Measurements from ENCODE around the gene FAM114A1.
"Not testable (repeated sequence)": the region's sequence is repeated elsewhere in the genome, so short reads cannot be mapped to it uniquely, and the experiment has no call there.

The FAM114A1 gene

DNA sequence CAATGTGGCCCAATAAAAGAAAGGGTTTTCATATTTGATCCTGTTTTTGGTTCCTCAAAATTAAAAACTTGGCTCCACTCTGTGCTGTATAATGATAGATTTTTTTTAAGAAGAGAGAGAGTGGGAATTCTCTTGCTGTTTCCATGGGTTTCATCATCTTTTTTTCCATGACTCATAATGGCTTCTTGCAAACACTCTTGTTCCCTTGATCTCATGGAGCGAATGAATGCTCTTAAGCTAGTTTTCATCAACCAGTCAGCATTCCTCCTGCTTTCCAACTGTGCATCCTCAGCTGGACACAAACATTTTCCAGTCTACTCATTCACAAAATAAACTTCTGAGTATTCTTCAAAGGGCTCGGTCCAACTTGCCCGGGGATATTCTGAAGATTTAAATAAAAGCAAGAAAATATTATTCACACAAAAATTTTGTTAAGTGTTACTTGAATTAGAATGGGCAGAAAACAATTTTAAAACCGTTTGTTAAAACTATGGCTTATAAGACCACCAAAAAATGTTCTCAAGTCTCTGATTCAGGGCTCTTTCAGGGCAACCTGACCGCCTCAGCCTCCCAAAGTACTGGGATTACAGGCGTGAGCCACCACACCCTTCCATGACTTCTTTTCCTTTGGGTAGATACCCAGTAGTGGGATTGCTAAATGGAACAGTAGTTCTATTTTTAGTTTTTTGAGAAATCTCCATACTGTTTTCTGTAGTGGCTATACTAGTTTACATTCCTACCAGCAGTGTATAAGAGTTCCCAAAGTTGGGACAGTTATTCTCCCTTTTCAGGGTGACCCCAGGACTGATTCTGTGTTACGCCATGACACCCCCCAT is 99.9 kb downstream of the FAM114A1 start:
- DNase-seq (ENCODE audit: low spot score), result peak; percentile 75

DNA sequence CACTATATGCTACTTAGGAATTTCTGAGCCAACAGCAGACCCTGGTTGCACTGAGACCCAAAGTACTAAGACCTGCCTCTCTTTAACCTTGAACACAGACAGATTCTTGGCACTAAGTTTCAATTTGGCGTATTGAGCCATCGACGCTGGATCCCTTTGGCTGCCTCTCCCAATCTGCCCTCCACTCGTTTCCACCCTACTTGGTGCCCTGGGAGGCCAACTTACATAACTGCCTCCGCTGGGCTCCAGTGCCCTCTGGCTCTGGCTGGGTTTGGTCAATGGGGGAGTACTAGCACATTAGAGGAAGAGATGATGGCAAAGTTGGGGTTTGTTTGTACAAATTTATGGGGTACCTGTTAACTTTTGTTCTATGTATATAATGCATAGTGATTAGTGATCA is 101.1 kb downstream of the FAM114A1 start:
- DNase-seq (ENCODE audit: low spot score), result no peak

DNA sequence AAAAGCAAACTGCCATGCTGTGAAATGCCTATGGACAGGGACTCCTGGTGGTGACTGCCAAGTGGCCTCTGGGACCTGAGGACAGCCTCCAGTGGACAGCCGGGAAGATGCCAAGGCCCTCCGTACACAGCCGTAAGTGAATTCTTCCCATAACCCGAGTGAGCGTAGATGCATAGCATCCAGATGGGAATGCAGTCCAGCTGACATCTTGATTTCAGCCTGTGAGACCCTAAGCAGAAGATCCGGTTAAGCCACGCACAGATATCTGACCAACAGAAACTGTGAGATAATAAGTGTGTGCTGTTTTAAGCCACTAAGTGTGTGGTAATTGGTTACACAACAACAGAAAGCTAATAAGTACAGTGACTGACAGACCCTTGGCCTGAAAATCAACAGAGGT is 108.7 kb downstream of the FAM114A1 start:
- no peak for DNase-seq (ENCODE audit: low spot score)

DNA sequence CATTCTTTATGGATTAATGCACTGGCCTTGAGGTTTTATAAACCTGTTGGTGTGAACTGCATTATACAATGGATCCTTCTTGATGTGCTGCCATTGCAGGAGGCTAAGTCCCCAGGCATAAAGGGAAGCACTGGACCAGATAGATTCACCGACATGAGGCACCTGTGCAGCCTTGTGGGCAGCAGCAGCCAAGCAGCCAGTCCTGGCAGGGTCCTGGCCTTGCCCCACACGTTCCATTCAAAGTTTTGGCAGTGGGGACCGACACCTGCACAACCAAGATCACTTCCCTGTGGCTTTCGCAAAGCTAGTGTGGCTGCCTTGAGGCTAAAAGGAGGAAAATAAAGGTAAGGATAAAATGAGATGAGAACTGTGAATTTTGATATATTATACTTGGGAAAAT is 111.5 kb downstream of the FAM114A1 start:
- DNase-seq (ENCODE audit: low spot score), result no peak

DNA sequence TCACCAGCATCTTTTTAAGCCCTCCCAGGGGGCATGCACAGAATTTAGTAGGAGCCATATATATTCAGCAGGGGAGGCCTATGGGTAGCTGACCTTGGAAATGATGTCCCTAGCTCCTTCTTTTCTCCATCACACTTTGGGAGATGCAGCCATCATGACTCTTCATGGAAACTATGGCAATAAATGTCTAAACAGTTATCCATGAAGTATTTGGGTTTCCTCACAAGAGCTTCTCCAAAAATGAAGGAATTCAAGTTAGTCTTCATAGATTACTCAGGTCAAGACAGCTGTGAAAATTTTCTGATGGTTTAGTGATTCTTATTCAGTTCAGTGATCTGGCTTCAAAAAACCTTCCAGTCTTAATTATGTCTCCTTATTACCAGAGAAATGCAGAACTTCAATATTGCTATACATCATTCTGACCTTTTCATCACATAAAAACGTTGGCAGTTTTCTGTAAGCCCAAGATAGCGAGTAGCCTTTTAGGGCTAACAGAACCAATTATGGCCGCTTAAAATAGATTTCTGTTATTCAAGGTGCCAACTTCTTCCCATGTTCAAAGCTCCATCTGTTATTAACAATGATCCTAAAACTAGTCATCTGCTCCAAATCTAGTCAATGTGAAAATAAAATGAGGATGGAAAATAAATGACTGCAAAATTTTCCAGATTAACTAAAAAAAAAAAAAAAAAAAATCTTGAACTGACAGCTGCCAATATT is 112.1 kb downstream of the FAM114A1 start:
- peak; percentile 24 for DNase-seq (ENCODE audit: low spot score)

DNA sequence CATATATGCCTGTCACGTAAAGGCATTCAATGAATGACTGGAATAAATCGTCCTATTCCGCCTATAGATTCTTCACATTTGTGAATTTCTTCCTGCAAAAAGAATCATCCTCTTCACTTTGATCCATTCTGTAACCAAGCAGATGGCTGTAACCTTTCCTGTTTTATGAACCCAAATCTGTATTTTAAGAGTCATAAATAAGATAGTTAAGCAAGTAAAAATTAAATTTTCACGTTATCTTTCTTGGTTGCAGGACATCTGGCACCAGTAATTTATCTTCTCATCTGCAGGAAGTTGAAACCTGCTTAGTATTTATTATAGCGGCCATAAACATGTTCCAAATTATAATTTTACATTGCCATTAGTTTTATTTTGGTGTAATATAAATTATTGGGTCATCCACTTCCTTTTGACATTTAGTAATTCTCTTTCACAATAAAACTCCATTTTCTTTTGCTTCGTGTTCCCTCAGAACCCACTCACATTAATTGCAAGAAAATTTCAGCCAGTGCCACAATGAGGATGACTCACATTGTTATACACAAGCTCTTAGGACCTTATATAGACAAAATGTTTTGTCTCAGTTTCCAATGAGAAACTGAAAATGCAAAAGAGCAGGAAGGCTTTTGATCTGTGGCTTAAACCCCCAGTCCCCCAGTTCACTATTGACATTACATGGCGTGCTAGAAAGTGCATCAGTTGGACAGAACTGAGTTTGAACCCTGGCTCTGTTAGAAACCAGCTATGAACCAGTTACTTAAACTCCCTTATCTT is 113.5 kb downstream of the FAM114A1 start:
- peak; percentile 50 for DNase-seq (ENCODE audit: low spot score)

DNA sequence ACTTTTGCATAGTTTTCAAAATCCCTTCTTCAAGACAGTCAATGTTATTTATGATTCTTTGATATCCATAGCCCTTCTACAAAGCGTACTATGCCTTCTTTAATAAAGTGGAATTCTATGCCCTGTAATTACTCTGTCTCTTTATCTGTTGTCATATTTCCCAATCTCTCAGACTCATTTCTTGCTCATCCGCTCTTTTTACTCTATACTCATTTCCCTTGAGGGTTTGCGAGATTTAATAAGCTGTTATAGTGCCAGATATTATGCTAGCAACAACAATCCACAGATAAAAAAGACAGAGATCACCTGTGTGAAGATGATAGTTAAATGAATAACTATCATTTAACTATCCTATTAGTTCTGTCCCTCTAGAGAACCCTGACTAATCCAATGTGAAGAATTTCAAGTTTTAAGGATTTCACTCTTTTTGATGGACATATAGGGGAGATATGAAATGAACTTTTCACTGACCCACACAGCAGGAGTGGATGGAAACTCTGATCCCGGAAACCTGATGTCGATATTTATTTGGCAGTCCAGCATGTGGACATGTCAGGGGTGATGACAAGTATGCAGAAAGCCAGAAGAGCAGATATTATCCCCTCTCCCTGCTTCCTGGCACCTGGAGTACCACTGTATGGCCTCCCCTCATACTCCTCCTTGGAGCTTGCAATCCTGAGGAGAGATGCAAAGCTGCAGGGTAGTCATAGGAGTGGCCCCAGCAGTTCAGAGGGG is 114.9 kb downstream of the FAM114A1 start:
- DNase-seq (ENCODE audit: low spot score), result peak; percentile 19

DNA sequence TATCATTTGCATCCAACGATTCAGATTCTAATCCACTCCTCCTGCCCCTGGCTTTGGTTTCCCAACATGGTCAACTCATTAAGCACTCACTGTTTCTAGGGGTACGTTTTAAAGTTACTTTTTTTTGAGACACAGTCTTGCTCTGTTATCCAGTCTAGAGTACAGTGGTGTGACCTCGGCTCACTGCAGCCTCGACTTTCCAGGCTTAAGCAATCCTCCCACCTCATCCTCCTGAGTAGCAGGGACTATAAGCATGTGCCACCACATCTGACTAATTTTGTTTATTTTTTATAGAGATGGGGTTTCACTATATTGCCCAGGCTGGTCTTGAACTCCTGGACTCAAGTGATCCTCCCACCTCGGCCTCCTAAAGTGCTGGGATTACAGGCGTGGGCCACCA is 115.7 kb downstream of the FAM114A1 start:
- no peak for DNase-seq (ENCODE audit: low spot score)

DNA sequence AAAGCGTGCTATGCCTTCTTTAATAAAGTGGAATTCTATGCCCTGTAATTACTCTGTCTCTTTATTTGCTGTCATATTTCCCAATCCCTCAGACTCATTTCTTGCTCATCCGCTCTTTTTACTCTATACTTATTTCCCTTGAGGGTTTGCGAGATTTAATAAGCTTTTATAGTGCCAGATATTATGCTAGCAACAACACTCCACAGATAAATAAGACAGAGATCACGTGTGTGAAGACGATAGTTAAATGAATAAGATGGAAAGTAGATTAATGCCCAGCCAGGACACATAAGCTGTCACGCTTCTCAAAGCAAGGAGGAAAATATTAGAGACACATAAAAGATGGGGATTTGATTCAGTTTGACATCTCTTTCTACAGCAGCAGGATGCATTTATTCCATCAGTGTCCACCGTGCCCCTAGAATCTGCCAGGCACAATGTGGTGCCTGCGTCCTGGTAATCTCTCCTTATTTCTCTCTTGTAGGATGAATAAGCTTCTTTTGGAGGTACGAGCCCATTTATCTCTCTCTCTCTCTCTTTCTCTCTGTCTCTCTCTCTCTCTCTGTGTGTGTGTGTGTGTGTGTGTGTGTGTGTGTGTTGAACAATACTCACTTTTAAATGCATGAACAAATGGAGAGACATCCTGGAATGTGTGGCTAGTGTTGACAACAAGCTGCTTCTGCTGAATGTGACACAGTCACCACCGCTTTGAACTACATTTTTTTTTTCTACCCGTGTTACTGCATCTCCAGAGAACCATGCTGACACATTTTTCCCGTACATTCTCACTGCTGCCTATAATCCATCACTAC is 116.4 kb downstream of the FAM114A1 start:
- peak; percentile 9 for DNase-seq (ENCODE audit: low spot score)

DNA sequence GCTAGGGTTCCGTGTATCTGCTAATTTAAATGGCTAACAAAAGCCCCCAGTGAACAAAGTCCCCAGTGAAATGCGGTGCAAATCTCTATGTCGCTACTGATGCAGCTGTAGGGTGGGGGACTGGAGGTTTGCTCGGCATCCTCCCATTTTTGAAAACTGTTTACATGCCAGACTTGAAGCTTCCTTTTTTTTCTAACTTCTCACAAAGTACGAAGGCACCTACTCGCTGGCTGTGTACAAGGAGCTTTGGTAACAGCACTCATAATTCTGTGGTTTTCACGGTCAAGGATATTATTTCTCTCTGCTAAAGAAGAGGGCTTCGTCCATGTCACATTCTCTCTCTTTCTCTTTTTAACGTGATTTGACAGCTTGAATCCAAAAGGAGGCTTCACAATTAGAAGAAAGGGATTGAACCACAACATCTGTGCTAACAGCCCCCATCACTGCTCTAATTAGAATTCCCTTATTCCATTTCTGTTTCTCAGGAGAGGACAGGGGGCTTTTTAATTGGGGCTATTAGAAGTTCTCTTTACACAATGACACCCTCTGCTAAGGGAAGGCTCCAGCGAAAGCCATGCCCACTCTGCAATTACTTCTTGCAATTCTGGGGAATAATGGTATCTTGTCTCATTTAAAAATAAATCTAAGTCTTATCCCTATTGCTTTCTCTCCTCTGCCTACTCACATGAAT is 117.9 kb downstream of the FAM114A1 start:
- DNase-seq (ENCODE audit: low spot score), result no peak

DNA sequence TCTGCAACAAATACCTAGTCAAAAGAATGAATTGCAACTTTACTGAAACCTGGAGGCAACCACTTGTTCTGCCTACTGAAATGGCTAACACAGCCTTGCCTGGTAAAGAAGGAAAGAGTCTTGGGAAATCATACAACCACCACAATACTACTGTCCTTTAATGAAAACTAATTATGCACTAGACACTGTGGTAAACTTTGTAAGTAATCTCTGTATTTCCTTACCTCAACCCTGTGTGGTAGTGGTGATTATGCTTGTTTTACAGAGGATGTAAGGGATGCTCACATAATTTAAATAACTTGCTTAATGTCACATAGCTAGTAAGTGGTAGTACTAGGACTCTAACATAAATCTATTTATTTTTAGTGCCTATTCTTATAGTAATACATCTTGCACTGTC is 119.9 kb downstream of the FAM114A1 start:
- DNase-seq (ENCODE audit: low spot score), result no peak

DNA sequence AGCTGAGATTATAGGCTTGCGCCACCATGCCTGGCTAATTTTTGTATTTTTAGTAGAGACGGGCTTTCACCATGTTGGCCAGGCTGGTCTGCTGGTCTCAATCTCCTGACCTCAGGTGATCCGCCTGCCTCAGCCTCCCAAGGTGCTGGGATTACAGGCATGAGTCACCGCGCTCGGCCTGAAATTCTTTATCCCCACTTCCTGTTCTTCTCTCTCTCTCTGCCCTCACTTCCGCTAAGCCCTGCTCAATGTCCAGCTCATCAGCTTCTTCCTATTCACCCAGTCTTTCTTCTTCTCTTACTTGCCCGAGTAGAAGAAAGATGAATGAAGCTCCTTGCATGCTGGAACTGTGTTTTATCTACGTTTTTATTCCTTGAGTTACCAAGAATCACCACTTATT is 120.7 kb downstream of the FAM114A1 start:
- DNase-seq (ENCODE audit: low spot score), result not testable (repeated sequence)

DNA sequence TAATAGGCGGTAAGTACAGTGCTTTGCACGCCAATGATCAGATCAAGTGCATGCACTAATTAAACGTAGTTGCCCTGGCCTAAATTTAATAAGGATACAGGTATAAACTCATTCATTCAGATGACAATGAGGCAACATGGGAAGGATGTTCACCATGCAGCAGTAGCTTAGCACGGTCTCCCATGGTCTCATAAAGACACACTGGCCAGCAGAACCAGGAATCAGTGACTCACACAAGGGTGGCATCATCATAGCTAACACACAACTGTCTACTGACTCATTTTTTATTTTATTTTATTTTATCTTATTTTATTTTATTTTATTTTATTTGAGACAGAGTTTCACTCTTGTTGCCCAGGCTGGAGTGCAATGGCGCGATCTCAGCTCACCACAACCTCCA is 121.9 kb downstream of the FAM114A1 start:
- peak; percentile 24 for DNase-seq (ENCODE audit: low spot score)

DNA sequence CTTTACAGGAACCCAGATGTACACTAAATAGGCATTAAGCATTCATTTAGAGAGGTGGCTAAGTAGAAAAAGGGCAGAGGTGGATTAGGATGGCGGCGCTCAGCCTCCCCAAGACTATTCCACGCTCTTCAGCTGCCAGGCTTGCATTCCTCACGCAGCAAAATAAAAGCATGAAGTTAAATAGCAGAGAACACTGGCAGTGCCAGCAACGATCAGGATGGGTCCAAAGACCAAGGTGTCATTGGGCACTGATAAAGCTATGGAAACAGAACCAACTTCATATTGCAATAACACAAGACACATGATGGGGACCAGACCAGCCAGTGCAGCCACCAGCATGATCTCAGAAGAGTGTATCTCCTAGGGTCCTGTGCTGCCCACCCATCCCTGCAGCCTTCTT is 122.6 kb downstream of the FAM114A1 start:
- no peak for DNase-seq (ENCODE audit: low spot score)

DNA sequence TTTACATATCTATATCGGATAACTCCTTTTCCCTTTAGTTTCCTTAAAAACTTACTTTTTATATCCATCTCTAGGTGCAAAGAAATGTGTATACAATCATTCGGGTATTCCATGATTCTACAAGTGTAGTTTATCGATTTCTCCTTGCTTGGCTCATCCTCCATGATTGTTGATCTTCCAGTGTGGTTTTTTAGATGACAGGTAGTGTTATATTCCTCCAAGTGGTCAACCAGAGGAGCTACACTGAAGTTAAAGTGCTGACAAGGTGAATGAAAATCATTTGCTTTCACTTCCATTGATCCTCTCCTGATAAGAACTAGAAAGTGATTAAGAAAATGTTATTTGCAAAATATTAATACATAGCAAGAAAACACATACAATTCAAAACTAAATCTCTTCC is 126.1 kb downstream of the FAM114A1 start:
- no peak for DNase-seq (ENCODE audit: low spot score)

DNA sequence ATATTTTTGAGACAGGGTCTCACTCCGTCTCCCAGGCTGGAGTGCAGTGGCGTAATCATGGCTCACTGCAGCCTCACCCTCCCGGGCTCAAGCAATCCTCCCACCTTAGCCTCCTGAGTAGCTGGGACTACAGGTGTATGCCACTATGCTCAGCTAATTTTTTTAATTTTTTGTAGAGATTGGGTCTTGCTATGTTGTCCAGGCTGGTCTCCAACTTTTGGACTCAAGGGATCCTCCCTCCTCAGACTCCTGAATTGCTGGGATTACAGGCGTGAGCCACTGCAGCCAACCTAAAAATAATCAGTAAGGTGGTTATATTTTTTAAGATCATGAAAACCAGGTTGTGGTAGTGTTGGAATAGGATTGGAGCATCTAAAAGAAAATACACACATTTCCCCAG is 126.5 kb downstream of the FAM114A1 start:
- DNase-seq (ENCODE audit: low spot score), result no peak
